ENCODE results near the gene OBSCN. TPM values are rescaled to one million over a fixed set of nuclear protein-coding genes. Genes with fewer than 3 reads are reported as not detected.

The OBSCN gene
- total and polyA plus RNA-seq, 4 donors = 0.54 to 5.6 (median 2.7) TPM

DNA sequence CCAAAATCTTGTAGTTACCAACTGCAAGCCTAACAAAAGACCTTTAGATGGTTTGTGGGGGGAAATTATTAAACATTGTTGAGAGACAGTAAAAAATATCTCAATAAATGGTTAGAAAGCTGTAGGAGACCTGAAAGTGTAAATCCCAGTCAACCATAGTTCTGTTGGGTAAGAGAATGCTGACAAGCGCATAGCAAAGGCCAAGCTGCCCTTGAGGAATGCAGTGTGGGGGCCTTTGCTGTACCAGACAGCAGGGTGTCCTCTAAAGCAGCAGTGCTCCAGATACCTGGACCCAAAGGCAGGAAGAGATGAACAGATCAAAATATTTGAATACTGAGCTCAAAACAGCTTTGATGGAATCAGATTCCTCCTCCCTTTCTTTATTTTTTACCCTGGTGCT is 54.6 kb downstream of the OBSCN start:
- 100% methylated on average over 1 of the region's 1 CpG for WGBS
- Histone ChIP-seq H3K36me3 (ENCODE audit: control insufficient read depth in 4 of 4, insufficient read depth in 3 of 4, low read depth in 1 of 4, low read length in 3 of 4) (no peaks in the 10 kb centered on the region), H3K4me3 (ENCODE audit: low read depth in 1 of 3, low read length in 3 of 3) (no peak overlapping the region), H3K27ac (ENCODE audit: low read depth in 1 of 2, low read length in 2 of 2) (no peak overlapping the region), H3K9ac (ENCODE audit: low read depth in 1 of 2, low read length in 2 of 2) (no peak overlapping the region), H3K4me1 (ENCODE audit: control insufficient read depth in 4 of 4, insufficient read depth in 4 of 4, low read length in 3 of 4) (no peaks in the 10 kb centered on the region), H3K27me3 (ENCODE audit: control insufficient read depth in 4 of 4, insufficient read depth in 4 of 4, low read length in 3 of 4) (no peaks in the 10 kb centered on the region), H3K9me3 (ENCODE audit: control insufficient read depth in 4 of 4, low read length in 3 of 4) (peaks cover 0 to 11% (median 2%) of the 10 kb centered on the region in 4 donors)
- no peak for DNase-seq (ENCODE audit: low spot score)
- TF ChIP-seq NR2F2 (IDR thresholded peaks at IDR 0.05) (no peak), YY1 (IDR thresholded peaks at IDR 0.05) (no peak), HNF4A (conservative IDR thresholded peaks at IDR 0.05) (no peak), FOXA1 (IDR thresholded peaks at IDR 0.05) (no peak), SP1 (IDR thresholded peaks at IDR 0.05) (no peak), RXRA (IDR thresholded peaks at IDR 0.05) (no peak), ATF3 (IDR thresholded peaks at IDR 0.05) (no peak), FOXA2 (IDR thresholded peaks at IDR 0.05) (no peak), MAX (IDR thresholded peaks at IDR 0.05) (no peak)

- Histone ChIP-seq H3K36me3 (ENCODE audit: control insufficient read depth in 4 of 4, insufficient read depth in 3 of 4, low read depth in 1 of 4, low read length in 3 of 4) (no peaks in the 10 kb centered on the region), H3K27me3 (ENCODE audit: control insufficient read depth in 4 of 4, insufficient read depth in 4 of 4, low read length in 3 of 4) (no peaks in the 10 kb centered on the region), H3K4me1 (ENCODE audit: control insufficient read depth in 4 of 4, insufficient read depth in 4 of 4, low read length in 3 of 4) (no peaks in the 10 kb centered on the region), H3K27ac (ENCODE audit: low read depth in 1 of 2, low read length in 2 of 2) (no peak overlapping the region), H3K9ac (ENCODE audit: low read depth in 1 of 2, low read length in 2 of 2) (no peak overlapping the region), H3K9me3 (ENCODE audit: control insufficient read depth in 4 of 4, low read length in 3 of 4) (peaks cover 0 to 11% (median 2%) of the 10 kb centered on the region in 4 donors), H3K4me3 (ENCODE audit: low read depth in 1 of 3, low read length in 3 of 3) (no peak overlapping the region)
- no peak for DNase-seq (ENCODE audit: low spot score)
- WGBS = 92% methylated on average over 10 of the region's 10 CpGs
- TF ChIP-seq HNF4G (IDR thresholded peaks at IDR 0.05) (no peak), ATF3 (IDR thresholded peaks at IDR 0.05) (no peak), YY1 (IDR thresholded peaks at IDR 0.05) (no peak), FOXA1 (IDR thresholded peaks at IDR 0.05) (no peak), GABPA (IDR thresholded peaks at IDR 0.05 in 1 of 2, conservative IDR thresholded peaks at IDR 0.05 in 1 of 2) (no peak), JUND (IDR thresholded peaks at IDR 0.05) (no peak), FOXA2 (IDR thresholded peaks at IDR 0.05) (no peak), TAF1 (conservative IDR thresholded peaks at IDR 0.05) (no peak), REST (IDR thresholded peaks at IDR 0.05) (no peak), NR2F2 (IDR thresholded peaks at IDR 0.05) (no peak)
- TF ChIP-seq, protein P1, sequence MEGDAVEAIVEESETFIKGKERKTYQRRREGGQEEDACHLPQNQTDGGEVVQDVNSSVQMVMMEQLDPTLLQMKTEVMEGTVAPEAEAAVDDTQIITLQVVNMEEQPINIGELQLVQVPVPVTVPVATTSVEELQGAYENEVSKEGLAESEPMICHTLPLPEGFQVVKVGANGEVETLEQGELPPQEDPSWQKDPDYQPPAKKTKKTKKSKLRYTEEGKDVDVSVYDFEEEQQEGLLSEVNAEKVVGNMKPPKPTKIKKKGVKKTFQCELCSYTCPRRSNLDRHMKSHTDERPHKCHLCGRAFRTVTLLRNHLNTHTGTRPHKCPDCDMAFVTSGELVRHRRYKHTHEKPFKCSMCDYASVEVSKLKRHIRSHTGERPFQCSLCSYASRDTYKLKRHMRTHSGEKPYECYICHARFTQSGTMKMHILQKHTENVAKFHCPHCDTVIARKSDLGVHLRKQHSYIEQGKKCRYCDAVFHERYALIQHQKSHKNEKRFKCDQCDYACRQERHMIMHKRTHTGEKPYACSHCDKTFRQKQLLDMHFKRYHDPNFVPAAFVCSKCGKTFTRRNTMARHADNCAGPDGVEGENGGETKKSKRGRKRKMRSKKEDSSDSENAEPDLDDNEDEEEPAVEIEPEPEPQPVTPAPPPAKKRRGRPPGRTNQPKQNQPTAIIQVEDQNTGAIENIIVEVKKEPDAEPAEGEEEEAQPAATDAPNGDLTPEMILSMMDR (IDR thresholded peaks at IDR 0.05; ENCODE audit: low read depth, low read length, missing input control) = no peak
These were observed 55.8 kb downstream of the OBSCN start for GRCh38 chr1:228263636-228264035.
